HG03439 (cell line): ENCODE results near the gene WDHD1.
"Not testable (repeated sequence)": the region's sequence is repeated elsewhere in the genome, so short reads cannot be mapped to it uniquely, and the experiment has no call there.

Source experiments
- ATAC-seq: cut with Tn5 transposase; IDR thresholded peaks from one replicate; pipeline ENCODE4 v1.9.1; 2021; ENCODE audit warnings: mild to moderate bottlenecking, moderate library complexity; ENCODE audit not compliant: unreplicated experiment

Gene WDHD1

GRCh38 chr14:55026793-55027561 lies at the start of gene WDHD1, which contains the start of gene SOCS4:
WDHD1 (minus strand) TSS chr14:55027099; CDS start chr14:55026787, 312 bp downstream.
SOCS4 (plus strand) TSS chr14:55027236; CDS start chr14:55043042, 15,806 bp downstream.
- ATAC-seq = peak; percentile 90

DNA sequence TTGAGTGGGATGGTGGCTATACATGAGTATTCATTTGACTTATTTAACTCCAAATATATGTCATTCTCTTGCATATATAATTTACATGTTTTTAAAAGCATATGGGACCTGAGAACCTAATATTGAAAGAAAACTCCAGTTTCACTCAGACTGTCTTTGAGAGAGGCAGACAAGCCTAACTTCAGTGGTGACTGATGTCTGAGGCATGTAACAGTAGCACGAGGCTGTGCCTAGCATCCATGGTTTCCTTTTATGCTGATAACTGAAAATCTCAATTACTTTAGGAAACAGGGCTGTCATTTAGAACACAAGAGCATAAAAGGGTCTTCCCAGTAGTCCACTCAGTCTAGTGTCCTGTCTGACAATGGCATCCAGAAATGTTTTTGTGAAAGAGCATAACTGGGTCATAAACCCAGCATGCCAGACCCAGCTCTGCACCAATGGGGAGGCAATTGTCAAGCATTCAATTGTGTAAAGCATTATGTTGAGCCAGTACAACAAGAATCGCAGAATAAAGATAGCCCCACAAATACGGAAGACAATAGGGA lies 48.8 kb upstream of the WDHD1 start:
- no peak for ATAC-seq

GRCh38 chr14:55074662-55075061 lies 47.8 kb upstream of the WDHD1 start:
- ATAC-seq = peak; percentile 41

DNA sequence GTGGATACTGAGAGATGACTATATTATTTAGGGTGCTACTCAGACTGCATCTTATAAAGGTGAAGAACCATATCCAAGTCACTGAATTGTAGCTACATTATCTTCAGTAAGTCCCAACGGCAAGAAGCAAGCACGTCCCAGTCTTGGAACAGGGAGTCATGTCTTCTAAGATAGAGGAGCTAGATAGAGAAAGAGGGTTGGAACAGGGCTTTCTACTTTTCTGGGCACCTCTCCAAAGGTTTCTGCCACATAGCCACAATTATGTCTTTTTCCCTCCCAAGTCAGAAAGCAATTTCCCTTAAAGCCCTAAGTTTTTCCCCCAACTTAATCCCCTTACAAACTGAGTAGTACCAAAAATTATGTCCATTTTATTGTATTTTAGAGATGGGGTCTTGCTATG lies 47.0 kb upstream of the WDHD1 start:
- ATAC-seq = no peak

DNA sequence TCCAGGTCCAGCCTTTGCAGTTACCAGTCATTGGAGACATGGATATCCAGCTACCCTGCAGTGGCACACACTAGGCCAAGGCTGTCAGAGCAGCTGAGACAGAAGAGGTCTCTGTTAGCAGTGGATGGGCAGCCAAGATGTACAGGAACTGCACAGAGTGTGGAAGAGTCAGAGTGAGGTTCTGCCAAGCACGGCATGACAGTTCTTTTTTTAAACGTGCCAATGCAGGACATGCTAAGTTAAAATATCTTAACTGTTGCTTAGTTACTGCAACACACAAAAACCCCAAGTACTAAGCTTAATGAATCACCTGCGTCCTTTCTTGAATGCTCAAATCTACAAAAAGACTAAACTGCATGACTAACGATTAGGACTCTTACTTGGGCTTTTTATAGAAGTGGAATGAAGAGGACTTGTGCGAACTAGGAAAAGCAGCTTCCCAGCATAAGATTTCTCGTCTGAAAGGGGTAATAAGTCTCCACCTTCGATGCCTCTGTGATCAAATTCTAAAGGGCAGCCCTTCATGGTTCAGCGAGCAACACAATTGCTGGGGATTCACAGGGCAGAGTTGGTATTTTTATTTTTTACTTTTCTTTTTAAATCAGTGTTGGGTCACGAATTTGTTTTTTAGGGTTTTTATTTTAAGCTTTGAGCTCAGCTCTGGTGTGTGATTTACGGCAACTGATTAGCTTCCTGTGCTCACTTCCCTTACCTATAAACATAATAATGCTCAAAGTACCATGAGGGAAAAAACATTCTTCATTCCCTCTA lies 45.2 kb upstream of the WDHD1 start:
- peak; percentile 44 for ATAC-seq

DNA sequence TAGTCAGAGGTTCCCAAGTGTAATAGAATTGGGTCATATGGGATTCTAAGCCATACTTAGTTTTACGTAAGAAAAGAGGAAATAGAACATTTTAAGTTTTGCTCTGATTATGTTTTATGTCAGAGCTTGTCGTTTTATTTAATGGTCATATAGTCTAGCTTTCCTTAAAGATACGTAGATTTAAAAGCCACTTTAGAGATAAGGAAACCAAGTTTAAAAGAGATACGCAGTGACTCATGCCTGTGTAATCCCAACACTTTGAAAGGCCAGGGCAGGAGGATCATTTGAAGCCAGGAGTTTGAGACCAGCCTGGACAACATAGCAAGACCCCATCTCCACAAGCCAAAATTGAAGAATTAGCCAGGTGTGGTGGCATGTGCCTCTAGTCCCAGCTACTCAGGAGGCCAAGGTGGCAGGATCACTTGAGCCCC lies 44.1 kb upstream of the WDHD1 start:
- no peak for ATAC-seq

DNA sequence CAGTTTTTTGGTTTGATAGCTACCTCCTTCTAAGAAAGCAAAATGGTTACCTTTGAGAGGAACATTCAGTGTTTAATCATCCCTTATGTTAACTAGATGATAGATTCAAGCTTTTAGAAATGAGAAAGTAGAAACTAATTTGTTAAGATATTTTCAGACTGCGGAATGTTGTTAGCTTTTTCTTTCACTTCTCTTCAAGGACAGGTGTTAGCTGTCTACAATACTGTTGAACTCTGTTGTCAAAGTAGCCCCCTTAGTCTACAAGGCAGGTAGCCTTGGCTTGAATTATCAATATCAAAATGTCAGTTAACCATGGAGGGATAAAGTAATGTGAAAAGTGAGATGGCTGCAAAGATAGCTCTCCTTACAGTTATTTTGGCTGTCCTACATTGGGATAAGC lies 39.3 kb upstream of the WDHD1 start:
- ATAC-seq = no peak

- no peak for ATAC-seq
Measured at GRCh38 chr14:55065411-55065810, 38.5 kb upstream of the WDHD1 start.

DNA sequence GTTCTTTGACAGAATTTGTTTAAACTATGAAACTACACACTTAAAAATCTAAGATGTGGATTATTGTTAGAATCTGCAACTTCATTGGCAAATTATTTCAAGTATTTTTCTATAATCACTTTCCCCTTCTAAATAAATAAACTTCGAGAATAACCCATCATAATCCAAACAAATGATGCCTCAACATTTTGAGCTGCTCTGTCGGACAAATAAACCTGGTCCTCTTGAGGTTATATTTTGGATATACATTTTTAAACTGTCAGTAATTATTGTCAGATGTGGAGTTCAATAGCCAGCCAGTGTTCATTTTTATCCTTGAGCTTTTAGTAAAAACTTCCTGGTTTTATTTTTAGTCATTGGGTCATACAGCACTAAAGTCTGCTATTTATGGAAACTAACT lies 38.0 kb upstream of the WDHD1 start:
- not testable (repeated sequence) for ATAC-seq

GRCh38 chr14:55062517-55063351 lies 35.8 kb upstream of the WDHD1 start:
- no peak for ATAC-seq

DNA sequence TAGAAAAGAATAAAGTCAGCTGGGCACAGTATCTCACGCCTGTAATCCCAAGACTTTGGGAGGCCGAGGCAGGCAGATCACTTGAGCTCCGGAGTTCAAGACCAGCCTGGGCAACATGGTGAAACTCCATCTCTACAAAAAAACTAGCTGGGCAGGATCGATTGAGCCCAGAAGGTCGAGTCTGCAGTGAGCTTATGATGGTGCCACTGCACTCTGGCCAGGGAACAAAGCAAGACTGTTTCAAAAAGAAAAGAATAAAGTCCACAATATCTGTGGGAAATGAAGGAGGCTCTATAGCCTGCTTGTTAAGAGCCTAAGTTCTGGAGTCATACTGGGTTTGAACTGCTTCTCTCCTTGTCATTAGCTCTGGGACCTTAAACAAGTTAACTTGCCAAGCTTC lies 32.4 kb upstream of the WDHD1 start:
- no peak for ATAC-seq

- no peak for ATAC-seq
Measured at GRCh38 chr14:55057919-55058318, 31.0 kb upstream of the WDHD1 start.

- ATAC-seq = no peak
Measured at GRCh38 chr14:55054098-55054497, 27.2 kb upstream of the WDHD1 start.

GRCh38 chr14:55053500-55053899 lies 26.6 kb upstream of the WDHD1 start:
- no peak for ATAC-seq

- ATAC-seq = no peak
Measured at GRCh38 chr14:55053018-55053417, 26.1 kb upstream of the WDHD1 start.

- peak; percentile 10 for ATAC-seq
Measured at GRCh38 chr14:55052269-55052930, 25.5 kb upstream of the WDHD1 start.

DNA sequence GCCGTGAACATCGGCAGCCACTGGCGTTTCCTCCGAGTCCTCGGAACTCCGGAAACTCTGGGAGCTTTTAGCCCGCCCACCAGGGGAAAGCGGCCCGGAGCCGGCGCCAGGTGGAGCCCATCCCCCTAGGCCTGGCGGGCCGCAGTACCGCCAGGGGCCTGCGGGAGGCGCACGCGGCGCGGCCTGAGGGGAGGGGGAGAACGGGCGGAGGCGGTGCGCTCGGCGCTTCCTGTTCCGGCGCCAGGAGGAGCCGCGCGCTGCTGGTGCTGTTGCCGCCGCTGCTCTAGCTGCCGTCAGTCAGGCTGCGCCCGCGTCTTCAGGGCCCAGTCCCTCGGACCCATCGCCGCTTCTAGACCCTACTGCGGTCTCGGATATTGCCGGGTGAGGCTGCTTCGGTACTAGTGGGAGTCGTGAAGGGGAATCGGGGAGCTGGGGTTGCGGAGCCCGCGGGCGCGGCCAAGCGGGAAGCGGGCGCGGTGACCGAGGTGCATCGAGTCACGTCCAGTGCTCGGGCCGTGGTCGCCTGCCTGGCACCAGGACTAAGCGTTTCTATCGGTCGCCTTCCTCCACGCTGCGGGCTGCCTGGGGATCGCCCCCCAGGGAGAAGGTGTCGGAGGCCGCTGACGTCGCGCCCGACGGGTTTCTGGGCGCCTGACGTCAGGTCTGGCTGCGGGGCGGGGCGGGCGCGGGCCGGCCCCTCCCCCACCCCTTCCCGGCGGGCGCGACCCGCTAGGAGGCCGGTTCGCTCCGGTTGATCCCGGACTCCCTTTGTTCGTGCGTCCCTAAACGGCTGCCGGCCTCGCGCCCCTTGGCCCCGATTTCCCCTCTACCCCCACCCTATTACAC lies 24.7 kb upstream of the WDHD1 start, which contains the start of gene MAPK1IP1L:
MAPK1IP1L (plus strand) TSS at position 225 of the 846 bp plus-strand sequence. CDS start 10,037 bp downstream, outside the sequence.
- peak; percentile 93 for ATAC-seq

- ATAC-seq = peak; percentile 26
Measured at GRCh38 chr14:55051165-55051422, 24.2 kb upstream of the WDHD1 start.

DNA sequence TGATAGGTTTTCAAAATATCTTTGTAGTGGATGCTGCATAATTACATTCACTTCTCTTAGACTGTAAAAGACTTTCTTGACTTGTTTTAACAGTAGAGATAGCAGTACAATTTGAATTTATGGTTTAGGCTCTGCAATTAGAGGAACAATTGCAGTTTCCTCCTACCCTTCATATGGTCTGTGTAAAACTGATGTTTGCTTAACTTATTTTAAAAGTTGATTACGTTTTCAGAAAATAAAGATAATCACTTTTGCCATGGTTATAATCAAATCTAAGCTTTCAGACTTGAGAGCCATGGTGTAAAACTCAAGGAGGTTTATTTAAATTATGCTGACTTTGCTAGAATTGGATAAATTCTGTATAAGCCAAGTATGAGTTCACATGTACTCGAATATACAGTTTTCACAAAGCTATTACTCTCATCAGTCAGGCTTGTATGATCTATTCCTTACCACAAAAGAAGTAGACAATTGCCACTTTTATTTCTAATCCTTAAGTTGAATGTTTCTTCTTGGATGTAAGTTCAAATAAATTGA lies 22.1 kb upstream of the WDHD1 start:
- no peak for ATAC-seq
